NB4 (cell line): ENCODE measurements around the gene ADRA2A.

Experiments used
- CTCF ChIP-seq: IDR thresholded peaks from one replicate; pipeline ENCODE4 v1.5.1; 2012; ENCODE audit warnings: low read depth, low read length
- POLR2A ChIP-seq: IDR thresholded peaks from 2 replicates; pipeline ENCODE4 v1.6.1; 2011; ENCODE audit warnings: mild to moderate bottlenecking; ENCODE audit not compliant: insufficient read length; ENCODE audit errors: extremely low read depth

DNA sequence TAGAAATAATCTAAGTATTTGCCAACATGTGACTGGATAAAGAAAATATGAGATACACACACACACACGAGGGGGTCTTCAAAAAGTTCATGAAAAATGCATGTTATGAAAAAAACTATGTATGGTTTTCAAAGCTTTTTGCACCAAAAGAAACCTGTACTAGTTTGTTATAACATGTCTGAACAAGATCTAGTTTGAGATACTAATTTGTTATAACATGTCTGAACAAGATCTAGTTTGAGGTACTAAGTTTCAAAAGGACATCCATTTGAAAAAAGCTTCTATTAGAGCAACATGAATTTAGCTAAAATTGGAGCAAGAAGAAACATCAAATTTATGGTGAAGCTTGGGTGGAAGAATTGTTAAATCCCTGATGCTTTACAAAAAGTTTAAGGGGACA, 19.8 kb upstream of the ADRA2A start:
- TF ChIP-seq CTCF (no peak), POLR2A (no peak)
